Measurements from ENCODE around the gene HLF.
"Not testable (repeated sequence)": the region's sequence is repeated elsewhere in the genome, so short reads cannot be mapped to it uniquely, and the experiment has no call there.

HLF gene

DNA sequence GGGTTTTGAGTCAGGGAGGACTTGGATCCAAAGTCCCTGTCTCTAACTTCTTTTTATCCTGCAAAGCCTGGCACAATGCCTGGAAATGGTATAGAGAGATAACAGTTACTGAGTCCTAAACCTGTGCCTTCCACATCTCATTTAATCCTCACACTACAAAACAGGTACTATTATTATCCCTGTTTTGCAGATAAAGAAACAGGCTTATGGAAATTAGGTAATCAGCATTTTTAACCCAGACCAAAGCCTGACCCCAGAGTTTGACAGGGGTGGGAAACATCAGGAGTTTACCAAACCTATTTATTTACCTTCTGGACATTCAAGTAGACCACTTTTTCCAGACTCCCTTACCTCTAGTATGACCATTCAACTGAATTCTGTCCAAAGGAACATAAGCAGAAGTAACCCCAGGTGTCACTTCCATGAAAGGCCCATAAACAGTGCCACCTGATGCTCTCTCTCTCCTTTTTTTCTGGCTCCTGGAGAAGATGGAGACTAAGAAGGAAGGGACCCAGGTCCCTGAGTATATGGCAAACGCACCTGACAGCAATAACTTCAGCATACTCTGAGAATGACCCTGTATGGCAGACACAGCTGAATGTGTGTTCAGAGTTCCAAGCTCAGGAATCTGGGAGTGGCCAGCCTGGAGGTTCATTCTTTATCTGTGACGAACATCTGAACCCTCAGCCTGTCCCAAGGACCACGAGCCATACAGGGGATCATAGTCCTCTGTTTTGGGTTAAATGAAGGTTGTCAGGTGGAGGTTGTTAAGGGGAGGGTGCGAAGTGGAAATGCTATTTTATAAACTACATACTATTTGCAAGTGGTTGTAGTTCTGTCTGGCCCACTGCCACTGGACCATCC, 62.7 kb downstream of the HLF start:
- H3K4me3 ChIP-seq (ENCODE audit: low read length), result no peak overlapping the region
- TF ChIP-seq, protein P1, sequence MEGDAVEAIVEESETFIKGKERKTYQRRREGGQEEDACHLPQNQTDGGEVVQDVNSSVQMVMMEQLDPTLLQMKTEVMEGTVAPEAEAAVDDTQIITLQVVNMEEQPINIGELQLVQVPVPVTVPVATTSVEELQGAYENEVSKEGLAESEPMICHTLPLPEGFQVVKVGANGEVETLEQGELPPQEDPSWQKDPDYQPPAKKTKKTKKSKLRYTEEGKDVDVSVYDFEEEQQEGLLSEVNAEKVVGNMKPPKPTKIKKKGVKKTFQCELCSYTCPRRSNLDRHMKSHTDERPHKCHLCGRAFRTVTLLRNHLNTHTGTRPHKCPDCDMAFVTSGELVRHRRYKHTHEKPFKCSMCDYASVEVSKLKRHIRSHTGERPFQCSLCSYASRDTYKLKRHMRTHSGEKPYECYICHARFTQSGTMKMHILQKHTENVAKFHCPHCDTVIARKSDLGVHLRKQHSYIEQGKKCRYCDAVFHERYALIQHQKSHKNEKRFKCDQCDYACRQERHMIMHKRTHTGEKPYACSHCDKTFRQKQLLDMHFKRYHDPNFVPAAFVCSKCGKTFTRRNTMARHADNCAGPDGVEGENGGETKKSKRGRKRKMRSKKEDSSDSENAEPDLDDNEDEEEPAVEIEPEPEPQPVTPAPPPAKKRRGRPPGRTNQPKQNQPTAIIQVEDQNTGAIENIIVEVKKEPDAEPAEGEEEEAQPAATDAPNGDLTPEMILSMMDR (IDR thresholded peaks at IDR 0.05; ENCODE audit: insufficient read depth, low read depth, low read length, missing control alignments), result no peak
- peak; percentile 41 for DNase-seq (ENCODE audit: low read depth)

DNA sequence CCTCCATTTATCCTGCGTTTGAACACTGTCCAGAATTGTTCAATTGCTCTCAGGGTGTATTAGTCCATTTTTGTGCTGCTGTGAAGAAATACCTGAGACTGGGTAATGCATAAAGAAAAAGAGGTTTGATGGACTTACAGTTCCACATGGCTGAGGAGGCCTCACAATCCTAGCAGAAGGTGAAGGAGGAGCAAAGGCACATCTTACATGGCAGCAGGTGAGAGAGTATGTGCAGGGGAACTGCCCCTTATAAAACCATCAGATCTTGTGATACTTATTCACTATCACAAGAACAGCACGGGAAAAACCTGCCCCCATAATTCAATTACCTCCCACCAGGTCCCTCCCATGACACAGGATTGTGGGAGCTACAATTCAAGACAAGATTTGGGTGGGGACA, 63.8 kb downstream of the HLF start:
- not testable (repeated sequence) for H3K4me3 ChIP-seq (ENCODE audit: low read length); DNase-seq (ENCODE audit: low read depth)

GRCh38 chr17:55330344-55330933, 65.7 kb downstream of the HLF start:
- TF ChIP-seq, protein P1 (IDR thresholded peaks at IDR 0.05; ENCODE audit: insufficient read depth, low read depth, low read length, missing control alignments), result no peak
- H3K4me3 ChIP-seq (ENCODE audit: low read length), result no peak overlapping the region
- no peak for DNase-seq (ENCODE audit: low read depth)

DNA sequence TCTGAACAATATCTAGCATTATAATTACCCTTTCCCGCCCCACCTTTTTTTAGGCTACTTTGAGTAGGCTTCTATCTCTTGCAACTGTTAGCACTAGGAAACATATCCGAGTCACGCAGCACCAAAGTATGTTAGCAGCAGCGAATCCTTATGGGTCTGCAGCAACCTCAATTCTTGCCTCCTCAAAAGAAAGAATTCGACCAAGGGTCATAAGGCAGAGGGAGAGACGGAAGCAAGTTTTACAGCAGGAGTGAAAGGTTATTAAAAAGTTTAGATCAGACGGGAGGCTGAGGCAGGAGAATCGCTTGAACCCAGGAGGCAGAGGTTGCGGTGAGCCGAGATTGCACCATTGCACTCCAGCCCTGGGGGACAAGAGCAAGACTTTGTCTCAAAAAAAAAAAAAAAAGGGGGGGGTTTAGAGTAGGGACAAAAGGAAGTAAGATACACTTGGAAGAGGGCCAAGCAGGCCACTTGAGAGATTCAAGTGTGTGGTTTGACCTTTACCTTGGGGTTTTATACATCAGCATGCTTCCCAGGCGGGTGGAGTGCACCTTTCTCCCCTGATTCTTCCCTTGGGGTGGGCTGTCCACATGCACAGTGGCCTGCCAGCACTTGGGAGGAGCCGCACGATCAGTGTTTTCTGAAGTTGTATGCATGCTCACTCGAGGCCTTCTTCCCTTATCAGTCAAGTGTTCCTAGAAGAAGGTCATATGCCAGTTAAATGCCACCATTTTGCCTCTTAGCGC, 67.7 kb downstream of the HLF start:
- TF ChIP-seq, protein P1 (IDR thresholded peaks at IDR 0.05; ENCODE audit: insufficient read depth, low read depth, low read length, missing control alignments), result no peak
- no peak for DNase-seq (ENCODE audit: low read depth)
- no peak overlapping the region for H3K4me3 ChIP-seq (ENCODE audit: low read length)

DNA sequence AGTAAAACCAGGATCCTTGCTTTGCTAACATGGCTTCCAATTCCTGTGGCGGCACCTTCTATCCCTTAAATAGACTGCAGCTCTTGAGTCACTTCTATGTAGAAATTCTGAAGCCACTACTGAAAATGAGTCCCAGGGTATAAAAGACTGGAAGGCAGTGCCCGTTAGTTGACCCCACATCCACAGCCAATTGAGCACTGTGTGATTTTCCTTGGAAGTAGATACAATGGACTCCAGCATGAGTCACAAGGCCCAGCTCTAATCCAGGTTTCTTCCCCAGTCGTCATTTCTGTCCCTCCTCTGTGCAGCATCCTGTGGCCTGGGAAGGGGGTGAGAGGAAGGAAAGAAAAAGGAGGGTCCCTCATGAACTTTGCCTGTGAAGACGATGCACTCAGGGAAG, 69.5 kb downstream of the HLF start:
- no peak overlapping the region for H3K4me3 ChIP-seq (ENCODE audit: low read length)
- no peak for DNase-seq (ENCODE audit: low read depth)
- TF ChIP-seq, protein P1 (IDR thresholded peaks at IDR 0.05; ENCODE audit: insufficient read depth, low read depth, low read length, missing control alignments), result no peak

DNA sequence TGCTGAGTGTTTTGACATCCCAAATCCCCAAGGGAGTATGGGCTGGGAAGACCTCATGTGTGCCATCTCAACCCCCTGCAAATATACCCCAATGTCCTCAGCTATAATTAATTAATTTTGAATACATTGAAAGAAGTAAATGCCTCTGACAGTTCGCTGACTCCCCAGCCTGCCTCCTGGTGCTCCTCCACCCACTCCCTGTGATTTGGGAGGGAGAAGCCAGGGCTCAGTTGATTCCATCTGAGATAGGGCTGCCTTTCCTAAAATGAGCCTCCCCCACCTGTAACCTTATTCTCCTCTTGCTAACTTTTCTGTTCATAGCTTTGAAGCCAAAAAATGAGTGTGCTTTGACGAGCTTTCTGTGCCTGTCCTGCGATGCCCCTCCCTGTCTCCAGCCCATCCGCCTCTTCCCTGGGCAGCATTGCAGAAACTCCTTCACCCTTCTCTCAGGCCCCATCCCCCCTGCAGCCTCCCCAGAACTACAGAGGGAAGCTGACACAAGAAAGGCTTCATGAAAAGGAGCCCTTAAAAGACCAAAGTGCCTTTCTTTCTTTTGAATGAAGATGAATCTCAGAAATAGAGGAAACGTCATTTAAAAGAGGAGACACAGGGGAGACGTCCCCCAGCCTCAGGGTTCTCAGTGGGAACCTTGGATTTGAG, 70.3 kb downstream of the HLF start:
- TF ChIP-seq, protein P1 (IDR thresholded peaks at IDR 0.05; ENCODE audit: insufficient read depth, low read depth, low read length, missing control alignments), result no peak
- H3K4me3 ChIP-seq (ENCODE audit: low read length), result no peak overlapping the region
- no peak for DNase-seq (ENCODE audit: low read depth)

DNA sequence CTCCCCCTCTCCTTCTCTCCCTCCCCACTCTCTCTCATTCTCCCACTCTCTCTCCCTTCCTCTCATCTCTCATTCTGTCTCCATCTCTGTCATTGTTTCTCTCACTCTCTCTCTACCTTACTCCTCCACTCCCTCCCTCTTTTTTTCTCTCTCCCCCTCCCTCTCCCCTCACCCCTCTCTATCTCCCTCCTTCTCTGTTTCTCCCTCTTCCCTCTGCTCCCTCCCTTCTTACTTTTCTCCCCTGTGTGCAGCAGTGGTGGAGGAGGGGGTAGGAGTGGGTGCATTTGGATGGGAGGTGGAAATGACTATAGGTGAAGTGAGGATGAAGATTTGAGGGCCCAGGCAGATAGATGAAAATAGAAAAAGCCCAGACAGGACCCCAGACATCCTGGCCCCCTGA, 70.9 kb downstream of the HLF start:
- TF ChIP-seq, protein P1 (IDR thresholded peaks at IDR 0.05; ENCODE audit: insufficient read depth, low read depth, low read length, missing control alignments), result no peak
- no peak overlapping the region for H3K4me3 ChIP-seq (ENCODE audit: low read length)
- DNase-seq (ENCODE audit: low read depth), result no peak
